GM19099 (cell line): ENCODE results near the gene SDC1.

Experiments
- POLR2A ChIP-seq: IDR thresholded peaks from 3 replicates; pipeline ENCODE4 v1.6.1; 2011; ENCODE audit warnings: low read depth; ENCODE audit not compliant: insufficient read length; ENCODE audit errors: extremely low read depth

Gene SDC1

GRCh38 chr2:20208476-20208859 is 16.5 kb downstream of the SDC1 start:
- TF ChIP-seq POLR2A = no peak

DNA sequence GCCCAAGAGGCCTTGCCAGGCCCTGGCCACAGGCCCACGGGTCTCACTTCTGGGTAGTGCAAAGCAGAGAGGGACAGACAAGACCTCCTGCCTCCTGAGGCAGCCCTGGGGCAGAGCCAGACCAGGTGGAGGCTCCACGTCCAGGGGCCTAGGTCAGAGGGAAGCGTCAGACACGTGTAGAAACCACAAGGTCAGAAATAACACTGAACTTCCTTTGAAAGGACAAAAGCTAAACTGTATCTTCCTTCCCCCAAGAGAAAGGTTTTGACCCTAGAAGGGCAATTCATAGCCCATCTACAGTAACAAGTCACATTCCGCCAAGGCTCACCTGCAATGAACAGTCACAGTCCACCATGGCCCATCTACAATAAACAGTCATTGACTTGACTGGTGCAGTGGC is 17.9 kb downstream of the SDC1 start:
- no peak for TF ChIP-seq POLR2A

DNA sequence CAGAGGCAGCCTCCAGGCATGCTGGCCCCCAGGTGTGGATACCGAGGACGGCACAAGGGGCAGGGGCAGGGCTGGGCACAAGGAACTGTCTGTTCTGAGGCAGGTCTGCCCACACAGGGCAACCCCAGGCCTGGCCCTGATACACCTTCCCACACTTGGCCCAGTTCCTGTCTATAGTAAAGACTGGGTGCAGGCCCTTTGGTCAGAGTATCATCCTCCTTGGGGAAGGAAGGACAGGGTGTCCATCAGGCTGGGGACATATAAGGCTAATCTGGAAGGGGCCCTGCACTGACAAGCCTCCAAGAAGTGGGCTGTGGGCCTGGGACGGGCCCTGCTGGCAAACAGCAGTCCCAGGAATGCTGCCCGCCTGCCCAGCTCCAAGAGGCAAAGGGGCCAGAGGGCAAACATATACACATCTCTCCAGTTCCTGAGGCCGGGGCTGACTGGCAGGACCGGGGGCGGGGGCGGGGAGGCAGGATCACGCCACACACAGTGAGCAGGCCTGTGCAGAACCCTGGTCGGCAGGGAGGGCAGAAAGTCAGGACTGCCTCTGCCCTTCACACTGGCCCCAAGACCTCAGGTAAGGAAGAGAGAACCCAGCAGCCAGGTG is 18.9 kb downstream of the SDC1 start:
- no peak for TF ChIP-seq POLR2A

DNA sequence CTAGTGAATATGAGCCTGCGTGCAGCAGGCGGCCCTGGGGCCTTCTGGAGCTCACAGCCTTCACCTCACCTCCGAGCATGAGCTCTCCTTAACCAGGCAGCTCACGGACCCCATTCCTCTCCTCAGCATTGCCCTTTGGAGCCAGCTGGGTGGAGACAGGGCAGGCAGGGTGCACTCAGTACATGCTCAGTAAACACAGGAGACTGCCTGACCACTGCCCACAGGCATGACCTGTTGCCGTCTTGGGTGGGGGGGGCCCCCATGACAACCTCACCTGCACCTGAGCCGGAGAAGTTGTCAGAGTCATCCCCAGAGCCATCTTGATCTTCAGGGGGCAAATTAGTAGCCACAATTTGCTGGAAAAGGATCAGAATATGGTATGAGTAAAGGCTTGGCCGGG is 19.9 kb downstream of the SDC1 start:
- TF ChIP-seq POLR2A = no peak

DNA sequence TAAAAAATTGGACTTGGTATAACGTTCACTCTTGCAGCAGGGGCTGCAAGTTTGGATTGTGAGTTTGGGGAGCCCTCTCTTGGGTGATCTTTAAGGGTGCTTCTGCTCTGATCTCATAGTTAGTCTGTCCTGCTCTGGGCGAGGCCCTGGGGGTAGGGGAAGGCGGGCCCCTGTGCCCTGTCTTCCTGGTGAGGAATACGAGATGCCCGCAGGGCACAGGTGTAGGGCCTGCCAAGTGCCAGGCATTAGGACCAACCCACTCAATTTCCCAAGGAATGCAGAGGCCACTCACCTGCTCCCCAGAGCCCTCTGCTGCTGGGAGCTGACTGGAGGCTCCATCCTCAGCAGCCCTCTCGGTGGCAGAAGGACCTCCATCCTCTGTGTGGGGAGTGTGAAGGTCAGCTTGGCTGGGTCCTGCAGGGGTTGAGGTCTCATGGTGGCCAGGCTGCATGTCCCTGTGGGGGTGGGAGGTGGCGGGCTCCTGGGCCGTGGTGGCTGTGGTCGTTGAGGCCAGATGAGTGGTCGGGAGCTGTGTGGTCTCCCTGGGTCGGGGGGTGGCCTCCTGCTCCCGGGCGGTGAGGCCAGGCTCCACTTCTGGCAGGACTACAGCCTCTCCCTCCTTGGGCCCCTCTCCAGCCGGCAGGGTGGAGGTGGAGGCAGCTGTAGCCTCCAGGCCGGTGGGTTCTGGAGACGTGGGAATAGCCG is 21.3 kb downstream of the SDC1 start:
- TF ChIP-seq POLR2A = no peak

DNA sequence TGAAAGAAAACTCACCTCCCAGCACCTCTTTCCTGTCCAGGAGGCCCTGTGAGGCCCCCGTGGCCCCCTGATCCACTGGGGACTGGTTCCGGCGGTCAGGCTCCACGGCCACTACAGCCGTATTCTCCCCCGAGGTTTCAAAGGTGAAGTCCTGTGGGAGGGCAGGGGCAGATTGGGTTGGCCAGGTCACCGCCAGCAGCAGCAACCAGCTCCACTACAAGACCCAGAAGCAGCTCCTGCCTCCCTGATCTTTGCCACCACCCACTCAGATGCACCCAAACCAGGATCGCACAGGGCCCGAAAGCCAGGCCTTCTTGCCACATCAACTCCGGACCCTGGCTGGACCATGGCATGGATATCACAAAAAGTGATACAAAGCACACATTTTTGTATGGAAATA is 21.9 kb downstream of the SDC1 start:
- no peak for TF ChIP-seq POLR2A

GRCh38 chr2:20201671-20202070 is 23.3 kb downstream of the SDC1 start:
- TF ChIP-seq POLR2A = no peak

DNA sequence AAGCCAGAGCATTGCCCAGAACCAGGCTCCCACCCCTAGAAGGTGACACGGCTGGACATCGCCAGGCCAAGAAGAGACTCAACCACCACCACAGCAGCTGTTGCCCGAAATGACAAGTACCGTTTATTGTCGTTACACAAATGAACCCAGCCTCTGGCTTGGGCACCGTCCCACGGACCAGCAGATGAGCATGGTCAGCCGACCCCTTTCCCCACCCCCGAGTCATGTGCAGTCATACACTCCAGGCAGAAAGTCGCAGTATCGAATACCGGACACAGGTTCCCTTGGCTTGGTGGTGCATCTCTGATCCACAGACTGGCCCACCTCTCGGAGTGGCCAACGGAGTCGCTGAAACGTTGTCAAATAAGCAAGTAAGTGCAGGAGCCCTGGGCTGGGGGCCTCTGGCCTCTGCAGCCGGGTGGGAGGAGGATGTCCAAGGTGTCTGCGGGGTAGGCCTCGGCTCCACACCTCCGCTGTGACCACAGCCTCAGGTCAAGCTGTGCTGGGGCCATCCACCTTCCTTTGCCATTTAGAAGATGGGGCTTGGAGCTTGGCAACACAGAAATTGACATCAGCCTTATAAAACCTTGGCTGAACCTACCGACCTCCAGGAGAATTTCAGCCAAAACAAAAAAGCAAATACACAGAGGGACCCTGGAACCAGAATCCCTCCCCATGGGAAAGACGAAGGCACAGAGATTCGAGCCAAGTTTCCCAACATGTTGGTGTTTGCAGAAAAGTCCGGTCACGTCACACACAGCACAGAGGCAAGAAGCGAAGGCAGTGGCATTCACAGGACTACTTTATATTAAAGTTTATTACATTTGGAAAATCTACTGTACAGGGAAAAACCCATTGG is 24.0 kb downstream of the SDC1 start:
- TF ChIP-seq POLR2A = no peak

GRCh38 chr2:20199633-20200270 is 25.2 kb downstream of the SDC1 start:
- no peak for TF ChIP-seq POLR2A

GRCh38 chr2:20198796-20199632 is 25.9 kb downstream of the SDC1 start:
- TF ChIP-seq POLR2A = no peak

- no peak for TF ChIP-seq POLR2A
Observed at GRCh38 chr2:20198001-20198400, 26.9 kb downstream of the SDC1 start.

- no peak for TF ChIP-seq POLR2A
Observed at GRCh38 chr2:20197192-20197591, 27.7 kb downstream of the SDC1 start.

DNA sequence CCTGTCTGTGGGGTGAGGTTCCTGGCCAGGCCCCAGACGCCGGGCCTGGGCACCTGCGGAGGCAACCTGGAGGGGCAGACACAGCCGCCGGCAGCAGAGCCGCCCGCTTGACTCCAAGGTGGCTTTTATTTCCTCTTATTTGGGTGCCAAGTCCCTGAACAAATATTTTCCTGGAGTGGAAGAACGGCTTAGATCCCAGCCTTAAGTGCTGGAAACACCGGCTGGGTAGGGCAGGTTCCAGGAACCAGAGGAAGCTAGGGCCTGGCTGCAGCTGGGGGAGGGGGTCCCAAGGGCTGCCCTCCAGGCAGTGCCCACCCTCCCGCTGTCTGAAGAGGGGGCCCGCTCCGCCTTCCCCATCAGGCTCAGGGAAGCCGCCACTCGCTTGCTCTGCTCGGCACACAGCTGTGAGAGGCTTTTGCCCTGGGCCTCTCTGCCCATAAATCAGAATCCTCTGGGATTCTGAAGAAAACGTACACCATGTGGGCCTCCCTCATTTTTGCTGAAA is 28.2 kb downstream of the SDC1 start:
- TF ChIP-seq POLR2A = no peak

DNA sequence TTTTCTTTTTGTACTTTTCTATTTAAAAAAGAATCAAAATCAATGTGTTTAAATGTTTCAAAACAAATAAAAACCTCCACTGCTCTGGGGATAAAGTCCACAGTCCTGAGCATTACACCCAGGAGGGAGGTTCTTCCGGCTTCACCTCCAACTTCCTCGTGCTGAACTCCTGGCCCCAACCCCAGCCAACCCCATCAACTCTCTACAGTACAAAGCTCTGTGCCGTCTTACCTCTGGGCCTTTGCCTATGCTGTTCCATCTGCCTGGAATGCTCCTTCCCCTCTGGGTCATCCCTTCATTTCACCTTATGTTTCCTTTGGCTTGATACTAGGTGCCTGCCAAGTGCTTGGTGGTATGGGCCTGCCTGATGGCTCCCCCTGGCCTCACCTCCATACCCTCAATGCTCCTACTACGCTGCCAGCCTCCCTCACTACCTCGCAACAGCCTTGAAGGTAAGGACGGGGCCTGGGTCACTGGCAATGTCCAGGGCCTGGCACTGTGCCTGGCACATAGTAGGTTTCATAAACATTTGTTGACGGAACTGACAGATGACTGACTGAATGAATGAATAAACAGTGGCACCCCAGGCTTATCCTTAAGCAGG is 28.8 kb downstream of the SDC1 start:
- no peak for TF ChIP-seq POLR2A
